Measurements from ENCODE around the gene CHMP1A. TPM values are rescaled to one million over a fixed set of nuclear protein-coding genes. Genes with fewer than 3 reads are reported as not detected.

The CHMP1A gene
- total and polyA plus RNA-seq, 2 of the 8 experiments (the other 6 are each of a cell fraction or from before 2014, with no cell fraction given): 64.4 to 75.8 TPM

- no peak for FAIRE-seq
Measured at GRCh38 chr16:89613231-89613953, 44.1 kb downstream of the CHMP1A start, which contains the start of gene DPEP1. Gene DPEP1 (plus strand): TSS chr16:89613642. CDS start chr16:89630411, 16,769 bp downstream.

More at GRCh38 chr16:89613231-89613953, 44.1 kb downstream of the CHMP1A start, which contains the start of gene DPEP1:
- Histone ChIP-seq H4K5ac (ENCODE audit: insufficient read length, low read depth, low read length) (no peak within 1 kb of the TSS), H2BK12ac (ENCODE audit: low read depth, low read length) (peak within 1 kb of the TSS; percentile 75; the same call in 1 of the 2 replicates), H3K36me3 (ENCODE audit: control insufficient read depth in 2 of 4, insufficient read depth in 4 of 4, low read length in 3 of 4) (no peaks in the 10 kb centered on the region), H2AK5ac (ENCODE audit: low read depth, low read length) (no peak within 1 kb of the TSS), H3K56ac (replicated peaks; ENCODE audit: insufficient read length, low read depth, low read length) (peak within 1 kb of the TSS; percentile 53), H4K20me1 (replicated peaks in 1 of 2; ENCODE audit: control insufficient read depth in 1 of 2, insufficient read depth in 2 of 2, low read length in 2 of 2) (no peaks in the 10 kb centered on the region), H3K27ac (ENCODE audit: low read depth, low read length) (no peak within 1 kb of the TSS), H4K8ac (ENCODE audit: extremely low read depth, insufficient read depth, low read length) (peak within 1 kb of the TSS; percentile 57), H3K79me2 (ENCODE audit: control insufficient read depth in 1 of 2, insufficient read depth in 2 of 2, low read length in 2 of 2) (no peaks in the 10 kb centered on the region), H3K4ac (replicated peaks; ENCODE audit: insufficient read length, low read depth, low read length) (peak within 1 kb of the TSS; percentile 69), H3K4me3 (ENCODE audit: extremely low read depth in 1 of 4, insufficient read depth in 2 of 4, low read depth in 3 of 4, low read length in 4 of 4) (no peak within 1 kb of the TSS), H3K9ac (replicated peaks in 1 of 4; ENCODE audit: extremely low read depth in 1 of 4, low read depth in 3 of 4, low read length in 3 of 4) (no peak within 1 kb of the TSS; a peak in 1 of 7 replicates), H3K79me1 (ENCODE audit: low read depth, low read length) (no peaks in the 10 kb centered on the region; the same call in 1 of the 2 replicates), H3K27me3 (replicated peaks in 1 of 4; ENCODE audit: control insufficient read depth in 3 of 4, extremely low read depth in 1 of 4, insufficient read depth in 3 of 4, low read length in 3 of 4) (no peaks in the 10 kb centered on the region; a peak in 2 of 7 replicates), H3K23ac (ENCODE audit: insufficient read length) (no peak within 1 kb of the TSS), H3K18ac (ENCODE audit: extremely low read depth, low read length) (no peak within 1 kb of the TSS; the same call in 1 of the 2 replicates), H3K9me3 (ENCODE audit: insufficient read depth in 2 of 2, low read depth in 1 of 2, low read length in 1 of 2) (no peaks in the 10 kb centered on the region), H4K91ac (replicated peaks; ENCODE audit: insufficient read length, low read length) (peak within 1 kb of the TSS; percentile 3), H2BK15ac (ENCODE audit: low read length) (no peak within 1 kb of the TSS), H2BK20ac (ENCODE audit: low read length) (no peak within 1 kb of the TSS), H3K23me2 (ENCODE audit: low read depth, low read length) (no peaks in the 10 kb centered on the region), H2BK5ac (ENCODE audit: low read depth, low read length) (no peak within 1 kb of the TSS), H2BK120ac (replicated peaks; ENCODE audit: low read depth, low read length) (no peak within 1 kb of the TSS), H3K4me2 (ENCODE audit: insufficient read depth in 1 of 2, low read depth in 2 of 2, low read length in 2 of 2) (no peak within 1 kb of the TSS), H3K4me1 (replicated peaks in 1 of 4; ENCODE audit: control insufficient read depth in 3 of 4, insufficient read depth in 4 of 4, low read length in 3 of 4) (peaks cover 0 to 7% (median 2%) of the 10 kb centered on the region in 4 experiments; a peak in 3 of 7 replicates), H2AFZ (ENCODE audit: low read length) (peak within 1 kb of the TSS; percentile 19; the same call in 1 of the 2 replicates), H3K14ac (ENCODE audit: insufficient read length) (no peak within 1 kb of the TSS)
- CTCF ChIA-PET (ENCODE audit: partially characterized antibody): interaction anchor here (0.6 to 5.1 kb wide), 8 partner anchors 12 to 55 kb away, joined by 3 to 56 read pairs (median 23); no protein-coding TSS in a partner anchor
- DNase-seq (ENCODE audit: low read depth in 1 of 2, low spot score in 2 of 2): peak in 1 of 2 experiments; percentile 61
- TF ChIP-seq EP300 (IDR thresholded peaks at IDR 0.05; ENCODE audit: borderline replicate concordance in 1 of 2, low read depth in 2 of 2, low read length in 2 of 2) (no peak), EGR1 (IDR thresholded peaks at IDR 0.05; ENCODE audit: borderline replicate concordance, low read depth, low read length) (0 out of 2 replicates have a peak, but pooled peaks have one; percentile 14)
- POLR2A ChIA-PET (ENCODE audit: partially characterized antibody): interaction anchor here (0.9 to 3.2 kb wide), 6 partner anchors 10 to 324 kb away, joined by 3 to 10 read pairs (median 5); no protein-coding TSS in a partner anchor
- 85% methylated on average over 17 of the region's 19 CpGs; no CpG with 5 or more reads in 1 of the 2 experiments for WGBS, 2 experiments (ENCODE audit: extremely low coverage in 1 of 2, insufficient coverage in 1 of 2, insufficient read length in 1 of 2, insufficient replicate concordance in 2 of 2, low coverage in 1 of 2, low lambda C conversion rate in 2 of 2, missing lambda C conversion rate in 1 of 2)

Measured in H1 (cell line).